HG03175 (cell line): ENCODE data around the gene CWC27.
"Not testable (repeated sequence)": the region's sequence is repeated elsewhere in the genome, so short reads cannot be mapped to it uniquely, and the experiment has no call there.

ENCODE experiments used
- ATAC-seq: cut with Tn5 transposase; IDR thresholded peaks from one replicate; pipeline ENCODE4 v1.9.1; 2021; ENCODE audit warnings: mild to moderate bottlenecking, moderate library complexity; ENCODE audit not compliant: unreplicated experiment

Gene CWC27

DNA sequence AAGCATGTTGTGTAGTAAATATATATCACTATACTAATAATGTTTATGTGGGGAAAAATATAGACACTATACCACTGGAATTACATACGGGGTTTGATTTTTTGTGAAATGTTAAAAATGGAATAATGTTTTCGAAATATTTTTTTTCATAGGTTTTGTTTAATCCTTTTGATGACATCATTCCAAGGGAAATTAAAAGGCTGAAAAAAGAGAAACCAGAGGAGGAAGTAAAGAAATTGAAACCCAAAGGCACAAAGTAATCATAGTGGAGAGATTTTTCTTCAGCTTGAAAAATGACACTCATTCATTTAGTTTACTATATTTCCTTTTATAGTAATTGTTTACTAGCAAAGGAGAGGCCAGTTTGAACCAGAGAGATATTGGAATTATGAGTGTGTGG is 17.6 kb downstream of the CWC27 start:
- ATAC-seq: no peak

DNA sequence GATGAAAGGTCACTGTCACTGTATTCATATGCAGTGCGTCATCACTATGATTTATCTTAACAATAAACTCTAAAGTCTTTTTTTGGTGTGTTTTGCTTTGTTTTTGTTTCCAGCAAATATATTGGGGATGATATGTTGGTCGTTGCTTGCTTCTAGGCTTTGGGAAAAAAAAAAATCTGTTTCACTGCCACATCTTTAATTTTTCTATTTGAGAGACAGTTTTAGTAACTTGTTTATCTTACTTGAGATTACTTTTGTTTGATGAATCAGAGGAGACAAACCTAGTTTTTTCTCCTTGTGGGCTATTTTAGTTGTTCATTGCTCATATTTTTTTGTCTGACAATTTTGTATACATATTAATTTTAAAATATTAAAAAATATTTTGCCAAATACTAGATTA is 19.4 kb downstream of the CWC27 start:
- no peak for ATAC-seq

DNA sequence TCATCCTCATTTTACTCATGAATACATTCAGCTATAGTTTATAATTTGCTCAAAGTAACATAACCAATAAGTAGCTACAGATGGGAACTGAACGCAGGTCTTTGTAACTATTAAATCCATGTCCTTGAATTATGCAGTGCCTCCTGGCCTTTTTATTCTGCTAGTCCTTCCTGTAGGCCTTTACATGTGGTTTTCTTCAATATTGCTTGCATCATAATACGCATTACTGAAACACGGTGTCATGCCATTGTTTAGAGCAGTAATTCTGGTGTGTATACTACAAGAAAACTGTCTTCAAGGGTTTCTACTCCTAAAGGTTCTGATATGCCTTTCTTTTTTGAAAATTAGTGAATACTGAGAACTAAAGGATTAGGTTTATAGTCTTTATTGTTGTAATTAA is 20.7 kb downstream of the CWC27 start:
- ATAC-seq: no peak

DNA sequence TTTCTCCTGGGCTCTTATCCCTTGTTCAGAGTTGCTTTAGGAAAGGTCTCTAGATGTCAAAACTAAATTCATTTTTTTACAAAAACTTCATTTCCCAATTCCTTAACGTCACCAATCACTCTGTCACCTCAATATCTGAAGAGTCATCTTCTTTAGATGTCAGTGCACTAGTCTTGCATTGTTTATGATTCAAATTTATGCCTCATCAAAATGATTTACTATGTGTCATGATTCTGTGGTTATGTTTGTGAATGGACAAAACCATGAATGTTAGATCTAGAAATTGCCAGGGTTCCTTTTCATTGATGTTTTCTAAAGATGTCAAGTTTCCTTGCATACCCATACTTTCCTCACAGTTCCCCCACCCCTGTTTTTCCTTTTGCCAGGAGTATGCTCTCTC is 21.5 kb downstream of the CWC27 start:
- ATAC-seq: no peak

DNA sequence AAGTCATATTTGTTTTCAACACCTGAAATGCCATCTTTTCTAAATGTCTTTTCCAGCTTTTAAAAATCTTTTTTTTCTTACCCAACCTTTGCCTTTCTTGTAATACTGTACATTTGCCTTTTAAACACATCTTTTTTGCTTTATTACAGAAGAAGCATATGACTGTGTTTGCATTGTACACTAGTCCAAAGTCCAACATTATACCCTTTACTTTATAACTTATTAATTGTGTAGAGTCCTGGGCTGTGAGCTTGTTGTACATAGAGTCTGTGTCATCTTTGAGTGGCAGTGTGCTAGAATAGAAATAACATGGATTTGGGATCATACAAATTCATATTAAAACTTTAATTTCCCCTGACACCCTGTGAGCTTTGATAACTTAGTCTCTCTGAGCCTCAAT is 23.7 kb downstream of the CWC27 start:
- ATAC-seq: no peak

DNA sequence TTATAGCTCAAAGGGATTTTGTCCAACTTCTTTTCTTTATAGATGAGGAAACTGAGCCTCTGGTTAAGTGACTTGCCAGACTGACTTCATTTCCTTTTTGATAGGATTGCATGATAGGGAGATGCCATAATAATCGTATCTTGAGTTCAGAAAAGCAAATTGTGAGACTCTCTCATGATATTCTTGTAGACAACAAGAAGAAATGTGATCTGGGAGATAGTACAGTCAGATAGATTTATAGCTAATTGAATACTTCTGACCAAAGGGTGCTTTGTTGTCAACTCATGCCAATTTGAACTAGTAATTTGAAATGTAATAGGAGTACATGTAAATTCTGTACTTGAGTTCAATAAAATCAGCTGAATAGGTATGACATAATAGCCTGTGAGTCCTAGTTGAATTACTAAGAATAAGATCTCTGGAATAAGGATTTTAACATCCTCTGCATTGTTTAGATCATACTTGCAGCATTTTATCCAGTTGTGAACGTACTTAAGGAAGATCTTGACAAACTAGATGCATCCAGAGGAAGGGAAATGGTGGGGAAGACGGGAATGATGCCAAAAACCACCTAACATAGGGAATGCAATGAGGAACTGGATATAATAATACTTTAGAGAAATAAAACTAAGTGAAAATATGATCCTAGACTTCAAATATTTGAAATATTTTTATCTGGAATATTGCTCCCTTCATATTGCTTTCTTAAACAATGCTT is 25.5 kb downstream of the CWC27 start:
- ATAC-seq: no peak

DNA sequence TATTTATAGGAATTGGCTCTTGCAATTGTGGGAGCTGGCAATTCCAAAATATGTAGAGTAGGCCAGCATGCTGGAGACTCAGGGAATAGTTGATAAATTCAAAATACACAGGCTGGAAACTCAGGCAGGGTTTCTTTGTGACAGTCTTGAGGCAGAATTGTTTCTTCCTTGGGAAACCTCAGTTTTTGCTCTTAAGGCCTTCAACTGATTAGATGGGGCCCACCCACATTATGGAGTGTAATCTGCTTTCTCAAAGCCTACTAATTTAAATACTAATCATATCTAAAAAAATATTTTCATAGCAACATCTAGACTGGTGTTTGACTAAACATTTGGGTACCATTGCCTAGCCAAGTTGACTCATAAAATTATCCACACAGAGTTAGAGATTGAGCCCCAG is 27.6 kb downstream of the CWC27 start:
- ATAC-seq: no peak

DNA sequence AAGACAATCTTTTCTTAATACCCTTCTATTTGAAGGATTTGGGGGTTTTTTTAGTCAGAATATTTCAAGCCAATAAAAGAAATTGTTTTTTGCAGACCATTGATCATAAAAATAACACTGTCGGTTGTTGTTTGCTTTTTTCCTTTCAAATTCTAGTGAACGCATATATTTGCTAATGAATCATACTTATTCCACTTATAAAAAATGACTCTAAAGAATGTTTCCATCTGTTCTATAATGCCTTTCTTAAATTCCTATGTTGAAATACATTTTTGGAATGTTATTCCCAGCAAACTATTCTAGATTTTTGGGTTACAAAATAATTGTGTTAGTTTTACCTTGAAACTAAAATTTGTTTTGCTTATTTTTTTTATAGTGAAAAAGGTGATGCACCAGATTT is 32.2 kb downstream of the CWC27 start:
- ATAC-seq: no peak

DNA sequence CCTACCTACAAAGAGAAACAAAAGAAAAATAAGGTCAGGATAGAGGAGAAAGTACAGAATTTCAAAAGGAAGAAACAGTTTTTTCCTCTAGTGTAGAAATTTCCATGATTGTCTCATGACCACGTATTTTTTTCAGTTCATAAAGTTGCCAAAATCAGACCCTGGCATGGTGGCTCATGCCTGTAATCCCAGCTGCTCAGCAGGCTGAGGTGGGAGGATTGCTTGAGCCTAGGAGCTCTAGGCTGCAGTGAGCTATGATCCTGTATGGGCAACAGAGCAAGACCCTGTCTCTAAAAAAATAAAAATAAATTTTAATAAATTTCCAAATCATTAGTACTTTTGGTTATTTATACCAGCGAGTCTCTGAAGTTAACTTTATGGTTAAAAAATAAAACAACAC is 37.8 kb downstream of the CWC27 start:
- ATAC-seq: no peak

DNA sequence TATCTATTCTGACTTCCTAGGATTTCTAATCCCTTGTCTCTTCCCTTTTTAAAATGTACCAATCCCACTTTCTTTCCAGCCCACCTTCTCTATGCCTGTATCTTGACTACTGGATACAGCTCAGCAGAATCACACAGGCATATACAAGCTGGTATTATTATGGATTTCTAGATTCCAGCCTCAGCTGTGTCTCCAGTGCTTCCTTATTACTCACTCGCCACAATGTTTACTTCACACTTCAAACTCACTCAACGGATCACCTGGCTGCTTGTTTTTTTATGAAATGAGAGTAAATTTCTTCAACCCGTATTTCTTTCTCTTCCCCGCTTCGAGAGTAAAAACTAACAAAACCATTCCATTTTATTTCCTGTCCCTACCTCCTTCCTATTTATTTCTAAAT is 38.8 kb downstream of the CWC27 start:
- no peak for ATAC-seq

DNA sequence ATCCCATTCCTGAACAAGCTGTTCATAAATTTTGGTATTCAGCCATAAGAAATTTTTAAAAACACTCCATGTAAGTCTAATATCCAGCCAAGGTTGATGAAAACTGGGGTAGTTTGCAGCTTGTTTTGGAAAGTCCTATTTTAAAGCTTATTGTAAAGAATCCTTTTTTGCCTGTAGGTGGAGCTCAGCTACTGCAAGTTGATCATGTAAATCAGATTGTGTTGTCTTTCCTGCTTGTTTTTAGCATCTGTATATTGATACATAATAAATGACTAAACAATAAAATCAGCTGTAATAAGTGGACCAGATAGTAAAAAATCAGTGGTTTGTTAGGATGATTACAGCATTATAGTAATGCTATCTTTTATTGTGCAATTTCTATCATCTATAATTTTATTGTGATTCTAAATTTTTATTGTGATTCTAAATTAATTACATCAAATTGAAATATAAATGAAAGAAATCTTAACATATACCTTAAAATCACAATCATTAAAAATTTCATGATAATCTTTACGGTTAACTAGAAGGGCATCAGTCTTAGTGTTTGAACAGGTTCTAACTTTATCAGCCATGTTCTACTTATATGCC is 42.4 kb downstream of the CWC27 start:
- ATAC-seq: peak; percentile 54

DNA sequence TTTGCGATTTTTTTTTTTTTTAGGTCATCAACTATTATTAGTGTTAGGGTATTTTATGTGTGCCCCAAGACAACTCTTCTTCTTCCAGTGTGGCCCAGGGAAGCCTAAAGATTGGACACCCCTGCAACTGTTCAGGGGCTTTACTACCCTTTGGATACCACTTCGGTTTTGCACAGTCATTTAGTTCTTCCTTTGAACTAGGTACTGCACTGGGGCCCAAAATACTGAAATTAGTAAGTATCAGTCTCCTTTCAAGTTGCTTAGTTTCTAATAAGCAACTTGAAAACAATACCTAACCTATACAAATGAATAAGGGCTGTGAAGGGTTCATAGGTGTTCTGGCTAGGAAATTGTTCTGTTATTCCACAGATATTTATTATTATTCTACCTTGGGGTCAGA is 45.3 kb downstream of the CWC27 start:
- ATAC-seq: peak; percentile 95

DNA sequence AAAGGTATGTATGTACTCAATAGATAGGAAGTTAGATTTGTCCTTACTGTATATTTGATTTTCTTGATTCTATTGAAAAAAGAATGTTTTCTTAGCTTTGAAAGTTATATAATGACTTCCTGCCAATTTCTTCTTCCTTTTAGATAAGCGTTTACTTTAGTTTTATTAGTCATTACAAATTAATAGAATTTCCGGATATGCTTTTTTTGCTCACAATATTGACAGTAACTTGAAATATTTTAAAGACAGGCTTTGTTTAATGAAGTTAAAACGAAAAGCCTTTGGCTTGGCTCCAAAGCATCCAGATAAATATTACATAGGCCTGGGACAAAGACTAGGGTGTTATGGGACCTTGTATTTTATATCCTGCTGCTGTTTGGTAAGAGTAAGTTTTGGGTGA is 49.5 kb downstream of the CWC27 start:
- ATAC-seq: no peak

DNA sequence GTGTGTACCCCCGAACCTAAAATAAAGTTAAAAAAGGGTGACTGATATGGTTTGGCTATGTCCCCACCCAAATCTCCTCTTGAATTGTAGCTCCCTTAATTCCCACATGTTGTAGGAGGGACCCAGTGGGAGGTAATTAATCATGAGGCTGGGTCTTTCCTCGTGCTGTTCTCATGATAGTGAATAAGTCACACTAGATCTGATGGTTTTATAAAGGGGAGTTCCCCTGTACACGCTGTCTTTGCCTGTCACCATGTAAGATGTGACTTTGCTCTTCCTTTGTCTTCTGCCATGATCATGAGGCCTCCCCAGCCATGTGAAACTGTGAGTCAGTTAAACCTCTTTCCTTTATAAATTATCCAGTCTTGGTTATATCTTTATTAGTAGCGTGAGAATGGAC is 50.6 kb downstream of the CWC27 start:
- not testable (repeated sequence) for ATAC-seq

DNA sequence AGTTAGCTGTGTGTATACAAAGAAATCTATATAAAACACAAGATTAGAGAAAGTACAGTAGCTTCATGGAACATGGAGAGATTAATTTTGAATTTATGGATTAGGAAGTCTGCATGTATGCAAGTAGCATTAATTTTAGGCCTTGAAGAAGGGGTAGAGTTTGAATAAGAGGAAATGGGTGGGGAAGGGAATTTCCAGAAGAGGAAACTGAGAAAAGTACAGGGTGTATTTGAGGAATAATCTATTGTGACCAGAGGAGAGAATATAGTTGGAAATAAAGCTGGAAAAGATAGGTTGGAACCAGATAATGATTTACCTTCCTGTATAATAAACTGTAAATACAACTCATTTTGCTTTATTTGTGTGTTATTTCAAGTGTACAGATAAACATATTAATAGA is 53.6 kb downstream of the CWC27 start:
- no peak for ATAC-seq

DNA sequence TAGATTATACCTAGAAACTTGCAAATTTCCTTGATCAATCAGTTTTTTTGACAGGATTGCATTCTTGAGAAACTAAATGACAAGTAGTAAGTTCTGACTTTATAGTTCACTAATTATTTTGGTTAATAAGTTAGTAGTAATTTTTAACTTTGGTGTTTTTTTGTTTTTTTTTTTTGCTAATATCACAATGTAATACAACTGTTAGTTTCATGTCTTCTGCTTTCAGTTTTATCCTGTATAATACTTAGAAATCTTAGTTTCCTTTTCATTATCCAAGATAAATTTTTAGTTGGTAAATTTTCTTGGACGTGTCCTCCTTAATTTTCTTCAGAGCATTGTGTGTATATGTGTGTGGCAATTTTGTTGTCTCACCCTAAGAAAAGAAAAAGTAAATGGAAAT is 57.8 kb downstream of the CWC27 start:
- no peak for ATAC-seq

DNA sequence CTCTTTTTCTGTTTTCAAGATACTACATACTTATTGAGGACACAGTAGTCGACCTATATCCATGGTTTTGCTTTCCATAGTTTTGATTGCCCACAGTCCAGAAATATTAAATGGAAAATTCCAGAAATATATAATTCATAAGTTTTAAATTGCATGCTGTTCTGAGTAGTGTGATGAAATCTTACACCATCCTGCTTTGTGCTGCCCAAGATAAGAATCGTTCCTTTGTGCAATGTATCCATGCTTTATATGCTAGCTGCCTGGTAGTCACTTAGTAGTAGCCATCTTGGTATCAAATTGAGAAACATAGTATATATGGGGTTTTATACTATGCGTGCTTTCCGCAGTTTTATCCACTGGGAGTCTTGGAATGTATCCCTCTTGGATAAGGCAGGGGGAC is 59.0 kb downstream of the CWC27 start:
- ATAC-seq: no peak

DNA sequence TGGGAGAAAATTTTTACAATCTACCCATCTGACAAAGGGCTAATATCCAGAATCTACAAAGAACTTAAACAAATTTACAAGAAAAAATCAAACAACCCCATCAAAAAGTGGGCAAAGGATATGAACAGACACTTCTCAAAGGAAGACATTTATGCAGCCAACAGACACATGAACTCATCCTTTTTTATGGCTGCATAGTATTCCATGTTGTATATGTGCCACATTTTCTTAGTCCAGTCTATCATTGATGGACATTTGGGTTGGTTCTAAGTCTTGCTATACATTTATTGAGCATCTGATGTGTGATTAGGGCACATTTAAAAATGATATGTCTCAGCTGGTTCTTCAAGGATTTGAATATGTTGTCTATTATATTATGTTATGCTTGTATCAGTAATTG is 61.9 kb downstream of the CWC27 start:
- not testable (repeated sequence) for ATAC-seq

DNA sequence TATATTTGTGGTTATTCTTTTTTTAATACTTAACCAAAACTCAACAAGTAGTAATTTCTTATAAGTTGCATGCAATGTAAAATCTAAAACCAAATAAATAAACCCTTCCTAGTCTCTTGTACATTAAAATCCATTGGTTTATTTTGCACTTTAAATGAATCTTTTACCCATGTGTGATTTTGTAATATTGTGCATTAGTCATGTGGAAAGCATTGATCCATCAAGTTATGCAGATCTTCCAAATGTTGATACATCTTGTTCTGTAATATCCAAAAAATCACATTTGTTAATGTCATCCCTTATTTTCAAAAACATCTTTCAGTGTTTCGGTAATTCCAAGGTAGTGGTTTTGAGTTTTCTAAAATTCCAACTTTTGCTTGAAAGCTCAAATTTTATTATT is 63.3 kb downstream of the CWC27 start:
- ATAC-seq: no peak

DNA sequence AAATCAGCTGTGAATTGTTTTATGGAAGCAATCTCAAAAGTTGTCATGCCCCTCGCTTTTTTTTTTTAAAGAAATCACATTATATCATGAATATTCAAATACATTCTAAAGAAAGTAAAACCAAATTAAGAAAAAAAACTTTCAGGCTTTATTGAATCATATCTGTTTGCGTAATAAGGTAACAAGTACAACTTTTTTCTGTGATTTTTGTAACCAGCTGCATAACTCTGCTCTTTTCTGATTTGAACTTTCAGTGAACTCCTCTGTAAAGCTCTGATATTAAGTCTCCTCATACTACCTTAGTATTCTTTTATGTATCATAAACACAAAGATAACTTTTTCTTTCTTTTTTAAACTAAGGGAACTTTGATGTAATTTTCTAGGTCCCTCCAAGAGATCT is 65.3 kb downstream of the CWC27 start:
- ATAC-seq: no peak

DNA sequence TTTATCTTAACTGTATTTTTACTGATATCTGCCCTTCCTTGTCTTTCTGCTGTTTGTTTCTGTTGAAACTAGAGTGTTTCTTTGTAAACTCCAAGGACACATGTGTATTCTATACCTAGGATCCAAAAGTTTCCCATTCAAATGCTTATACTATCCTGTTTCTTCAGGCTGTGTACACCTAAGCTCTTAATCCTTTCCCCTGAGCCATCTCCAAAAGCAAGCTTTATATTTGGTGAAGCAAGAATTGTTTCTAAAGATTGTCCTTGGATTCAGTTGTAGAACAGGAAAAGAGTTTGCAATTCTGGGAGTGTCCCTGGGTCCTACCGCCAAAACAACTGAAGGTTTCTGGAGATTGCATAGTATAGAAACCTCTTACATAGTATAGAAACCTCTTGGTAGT is 65.9 kb downstream of the CWC27 start:
- no peak for ATAC-seq

DNA sequence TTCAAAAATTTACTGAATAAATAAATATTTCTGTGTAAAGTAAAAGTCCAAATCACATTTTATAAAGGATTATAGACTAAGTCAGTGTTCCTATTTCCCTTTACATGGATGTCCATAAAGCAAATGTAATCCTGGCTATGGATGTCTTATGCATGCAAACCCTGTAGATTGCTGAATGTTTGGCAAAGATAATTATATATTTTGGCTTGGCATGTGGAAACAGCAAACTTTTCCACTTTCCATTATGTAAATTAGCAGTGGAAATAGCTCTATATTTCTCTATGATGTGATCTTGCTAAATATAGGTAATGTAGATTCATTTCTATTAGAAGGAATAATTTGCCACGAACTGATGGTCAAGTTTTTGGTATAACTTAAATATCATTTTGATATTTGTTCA is 66.5 kb downstream of the CWC27 start:
- no peak for ATAC-seq

DNA sequence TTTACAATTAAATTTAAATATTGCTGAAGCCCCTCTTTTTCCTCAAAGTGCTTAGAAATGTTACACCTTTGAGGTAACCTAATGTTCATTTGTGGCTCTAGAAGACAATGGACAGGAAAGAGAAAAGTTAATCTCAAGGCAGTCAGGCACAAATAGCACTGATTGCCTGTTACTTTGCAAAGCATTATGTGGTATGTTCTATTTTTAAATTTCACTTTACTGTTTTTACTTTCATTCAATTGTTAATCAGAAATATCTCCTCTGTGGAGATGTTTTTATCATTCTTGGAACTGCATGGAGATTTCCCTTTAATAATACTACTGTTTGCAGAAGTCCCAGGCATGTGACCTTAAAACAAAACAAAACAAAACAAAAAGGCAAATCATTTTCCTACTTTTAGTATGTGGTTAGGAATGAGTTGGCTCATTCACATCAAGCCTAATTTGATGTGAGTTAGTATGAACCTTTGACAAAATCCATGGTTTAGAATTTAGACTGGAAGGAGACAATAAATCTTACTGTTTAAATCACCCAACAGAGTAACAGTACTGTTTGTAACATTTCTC is 67.5 kb downstream of the CWC27 start:
- no peak for ATAC-seq
